ENCODE measurements around the gene ERCC4. TPM values are rescaled to one million over a fixed set of nuclear protein-coding genes. Genes with fewer than 3 reads are reported as not detected.

ERCC4 gene
- total RNA-seq, 2 experiments from 2014 or later: 11.5 to 13.9 TPM

GRCh38 chr16:13996778-13997288 is 76.9 kb downstream of the ERCC4 start:
- ChIA-PET CTCF (no interaction called here), POLR2A (interaction anchor here (0.7 kb wide), 1 partner anchor 102 kb away, joined by 3 read pairs; no protein-coding TSS in a partner anchor)
- H3K36me3 Mint-ChIP-seq (ENCODE audit: low read depth): no peaks in the 10 kb centered on the region
- H3K9me3 Mint-ChIP-seq (ENCODE audit: low read depth): no peaks in the 10 kb centered on the region
- H3K27ac Mint-ChIP-seq: no peak overlapping the region
- H3K4me1 Mint-ChIP-seq: peaks cover 11% of the 10 kb centered on the region
- H3K27me3 Mint-ChIP-seq: peaks cover 2% of the 10 kb centered on the region
- no peak for ATAC-seq
- no peak for DNase-seq
- no peak overlapping the region for H3K4me3 Mint-ChIP-seq
- intact Hi-C loops (cut with DNase I, micrococcal nuclease): no loop called here

- Mint-ChIP-seq H3K27me3 (peaks cover 2% of the 10 kb centered on the region), H3K4me1 (peaks cover 13% of the 10 kb centered on the region), H3K4me3 (no peak overlapping the region), H3K36me3 (ENCODE audit: low read depth) (no peaks in the 10 kb centered on the region), H3K27ac (no peak overlapping the region), H3K9me3 (ENCODE audit: low read depth) (no peaks in the 10 kb centered on the region)
- DNase-seq (no peak), ATAC-seq (no peak)
- intact Hi-C loops (cut with DNase I, micrococcal nuclease): no loop called here
- CTCF ChIA-PET: no interaction called here
- POLR2A ChIA-PET: interaction anchor here (0.7 kb wide), 1 partner anchor 103 kb away, joined by 3 read pairs; no protein-coding TSS in a partner anchor
Observed at GRCh38 chr16:13997526-13997925, 77.6 kb downstream of the ERCC4 start.

GRCh38 chr16:13997933-13998332 is 78.0 kb downstream of the ERCC4 start:
- Mint-ChIP-seq H3K36me3 (ENCODE audit: low read depth) (no peaks in the 10 kb centered on the region), H3K9me3 (ENCODE audit: low read depth) (no peaks in the 10 kb centered on the region), H3K4me3 (no peak overlapping the region), H3K27me3 (peaks cover 2% of the 10 kb centered on the region), H3K27ac (no peak overlapping the region), H3K4me1 (peaks cover 17% of the 10 kb centered on the region)
- intact Hi-C loops (cut with DNase I, micrococcal nuclease): no loop called here
- peak; percentile 8 for DNase-seq
- peak; percentile 57 for ATAC-seq
- POLR2A ChIA-PET: no interaction called here
- CTCF ChIA-PET: no interaction called here

GRCh38 chr16:13999071-13999894 is 79.3 kb downstream of the ERCC4 start:
- H3K27ac Mint-ChIP-seq: no peak overlapping the region
- H3K4me3 Mint-ChIP-seq: no peak overlapping the region
- H3K9me3 Mint-ChIP-seq (ENCODE audit: low read depth): no peaks in the 10 kb centered on the region
- CTCF ChIA-PET: no interaction called here
- peaks cover 2% of the 10 kb centered on the region for H3K27me3 Mint-ChIP-seq
- ATAC-seq: no peak
- no peaks in the 10 kb centered on the region for H3K36me3 Mint-ChIP-seq (ENCODE audit: low read depth)
- no peak for DNase-seq
- H3K4me1 Mint-ChIP-seq: peaks cover 21% of the 10 kb centered on the region
- intact Hi-C loops (cut with DNase I, micrococcal nuclease): no loop called here
- POLR2A ChIA-PET: no interaction called here

- DNase-seq (no peak), ATAC-seq (no peak)
- no peak overlapping the region for H3K4me3 Mint-ChIP-seq
- H3K9me3 Mint-ChIP-seq (ENCODE audit: low read depth): no peaks in the 10 kb centered on the region
- H3K27me3 Mint-ChIP-seq: peaks cover 2% of the 10 kb centered on the region
- intact Hi-C loops (cut with DNase I, micrococcal nuclease): no loop called here
- ChIA-PET POLR2A (no interaction called here), CTCF (no interaction called here)
- no peaks in the 10 kb centered on the region for H3K36me3 Mint-ChIP-seq (ENCODE audit: low read depth)
- H3K27ac Mint-ChIP-seq: no peak overlapping the region
- H3K4me1 Mint-ChIP-seq: peaks cover 21% of the 10 kb centered on the region
Observed at GRCh38 chr16:13999895-14000425, 80.0 kb downstream of the ERCC4 start.

- CTCF ChIA-PET: no interaction called here
- Mint-ChIP-seq H3K36me3 (ENCODE audit: low read depth) (no peaks in the 10 kb centered on the region), H3K27me3 (peaks cover 2% of the 10 kb centered on the region), H3K4me3 (no peak overlapping the region), H3K4me1 (peaks cover 21% of the 10 kb centered on the region), H3K27ac (no peak overlapping the region), H3K9me3 (ENCODE audit: low read depth) (no peaks in the 10 kb centered on the region)
- intact Hi-C loops (cut with DNase I, micrococcal nuclease): no loop called here
- POLR2A ChIA-PET: no interaction called here
- no peak for DNase-seq
- ATAC-seq: no peak
Observed at GRCh38 chr16:14001521-14001920, 81.6 kb downstream of the ERCC4 start.

Other genes starting within 250 kb of the ERCC4 start
- 10 to 100 TPM in 1 of 2 experiments, 1 to 10 TPM in 1; 9.6 to 16.9 TPM for gene MRTFB, start 151.2 kb downstream of the ERCC4 start, total RNA-seq

All from activated CD4-positive, alpha-beta T cell treated with anti-CD3 and anti-CD28 coated beads for 36 hours (primary cell).